Measurements from ENCODE around the gene RSPH1. TPM values are rescaled to one million over a fixed set of nuclear protein-coding genes. Genes with fewer than 3 reads are reported as not detected.

The RSPH1 gene
- total and polyA plus RNA-seq, 2 of the 8 experiments (the other 6 are each of a cell fraction or from before 2014, with no cell fraction given): 0.24 TPM; not detected in 1

- Histone ChIP-seq H2BK12ac (ENCODE audit: low read depth, low read length) (no peak overlapping the region), H2BK5ac (ENCODE audit: low read depth, low read length) (no peak overlapping the region), H2BK120ac (replicated peaks; ENCODE audit: low read depth, low read length) (no peak overlapping the region), H4K8ac (ENCODE audit: extremely low read depth, insufficient read depth, low read length) (no peak overlapping the region; the same call in 1 of the 2 replicates), H2AK5ac (ENCODE audit: low read depth, low read length) (no peak overlapping the region), H3K27me3 (replicated peaks in 1 of 4; ENCODE audit: control insufficient read depth in 3 of 4, extremely low read depth in 1 of 4, insufficient read depth in 3 of 4, low read length in 3 of 4) (no peaks in the 10 kb centered on the region), H3K18ac (ENCODE audit: extremely low read depth, low read length) (no peak overlapping the region), H3K27ac (ENCODE audit: low read depth, low read length) (no peak overlapping the region), H3K9me3 (ENCODE audit: insufficient read depth in 2 of 2, low read depth in 1 of 2, low read length in 1 of 2) (no peaks in the 10 kb centered on the region), H3K23me2 (ENCODE audit: low read depth, low read length) (no peaks in the 10 kb centered on the region), H4K91ac (replicated peaks; ENCODE audit: insufficient read length, low read length) (no peak overlapping the region), H2BK20ac (ENCODE audit: low read length) (no peak overlapping the region), H3K56ac (replicated peaks; ENCODE audit: insufficient read length, low read depth, low read length) (no peak overlapping the region), H3K4me2 (ENCODE audit: insufficient read depth in 1 of 2, low read depth in 2 of 2, low read length in 2 of 2) (no peak overlapping the region), H3K79me2 (ENCODE audit: control insufficient read depth in 1 of 2, insufficient read depth in 2 of 2, low read length in 2 of 2) (no peaks in the 10 kb centered on the region; a peak in 1 of 4 replicates), H3K4me3 (ENCODE audit: extremely low read depth in 1 of 4, insufficient read depth in 2 of 4, low read depth in 3 of 4, low read length in 4 of 4) (no peak overlapping the region), H3K79me1 (ENCODE audit: low read depth, low read length) (no peaks in the 10 kb centered on the region; the same call in 1 of the 2 replicates), H3K4ac (replicated peaks; ENCODE audit: insufficient read length, low read depth, low read length) (no peak overlapping the region), H2AFZ (ENCODE audit: low read length) (no peak overlapping the region), H2BK15ac (ENCODE audit: low read length) (no peak overlapping the region), H3K36me3 (ENCODE audit: control insufficient read depth in 2 of 4, insufficient read depth in 4 of 4, low read length in 3 of 4) (peaks cover 0 to 6% (median 2%) of the 10 kb centered on the region in 4 experiments; a peak in 4 of 8 replicates), H3K23ac (ENCODE audit: insufficient read length) (no peak overlapping the region), H4K5ac (ENCODE audit: insufficient read length, low read depth, low read length) (no peak overlapping the region), H3K14ac (ENCODE audit: insufficient read length) (no peak overlapping the region), H4K20me1 (replicated peaks in 1 of 2; ENCODE audit: control insufficient read depth in 1 of 2, insufficient read depth in 2 of 2, low read length in 2 of 2) (peaks cover 2 to 5% of the 10 kb centered on the region in 2 experiments), H3K9ac (replicated peaks in 1 of 4; ENCODE audit: extremely low read depth in 1 of 4, low read depth in 3 of 4, low read length in 3 of 4) (no peak overlapping the region), H3K4me1 (replicated peaks in 1 of 4; ENCODE audit: control insufficient read depth in 3 of 4, insufficient read depth in 4 of 4, low read length in 3 of 4) (peaks cover 0 to 7% (median 1%) of the 10 kb centered on the region in 4 experiments; a peak in 1 of 7 replicates)
- FAIRE-seq (no peak), DNase-seq (ENCODE audit: low read depth in 1 of 2, low spot score in 2 of 2) (no peak)
- 90% methylated on average over 8 of the region's 8 CpGs; no CpG with 5 or more reads in 1 of the 2 experiments for whole genome bisulfite sequencing, 2 experiments (ENCODE audit: extremely low coverage in 1 of 2, insufficient coverage in 1 of 2, insufficient read length in 1 of 2, insufficient replicate concordance in 2 of 2, low coverage in 1 of 2, low lambda C conversion rate in 2 of 2, missing lambda C conversion rate in 1 of 2)
- TF ChIP-seq MAFK (IDR thresholded peaks at IDR 0.05; ENCODE audit: low read depth, low read length): no peak
- TF ChIP-seq SIX5 (IDR thresholded peaks at IDR 0.05; ENCODE audit: low read depth, low read length): no peak
- TF ChIP-seq RBBP5 (IDR thresholded peaks at IDR 0.05; ENCODE audit: borderline replicate concordance, low read depth, low read length): no peak
- TF ChIP-seq HDAC6 (IDR thresholded peaks at IDR 0.05; ENCODE audit: low read depth, low read length): no peak
- no peak for TF ChIP-seq SAP30 (IDR thresholded peaks at IDR 0.05; ENCODE audit: insufficient read depth, insufficient replicate concordance, low read length)
- CTCF ChIA-PET (ENCODE audit: partially characterized antibody): interaction anchor here (0.6 to 1.1 kb wide), 3 partner anchors 18 to 117 kb away, joined by 3 read pairs; no protein-coding TSS in a partner anchor
- POLR2A ChIA-PET (ENCODE audit: partially characterized antibody): no interaction called here
Observed at GRCh38 chr21:42531771-42532170, 35.7 kb upstream of the RSPH1 start.

Measured in H1 (cell line).